Brain microvascular endothelial cell (primary cell): ENCODE data around the gene PPP3R1.

Source experiments
- DNase-seq: peaks from one replicate; pipeline ENCODE4 v3.0.0-alpha.2; 2020
- H3K27ac ChIP-seq: fragments of 250-450 bp; sonication (Bioruptor Pico); 2 replicates; pipeline ENCODE4 v1.5.1; 2020; ENCODE audit warnings: mild to moderate bottlenecking, moderate library complexity
- H3K27me3 ChIP-seq: fragments of 250-450 bp; sonication (Bioruptor Pico); replicated peaks from 2 replicates; pipeline ENCODE4 v1.5.1; 2020; ENCODE audit warnings: mild to moderate bottlenecking
- H3K36me3 ChIP-seq: fragments of 250-450 bp; sonication (Bioruptor Pico); replicated peaks from 2 replicates; pipeline ENCODE4 v1.5.1; 2020; ENCODE audit warnings: mild to moderate bottlenecking
- H3K4me3 ChIP-seq: 2 replicates; pipeline ENCODE4 v1.5.1; 2011; ENCODE audit warnings: low read depth, mild to moderate bottlenecking, control low read depth, low read length, moderate library complexity
- CTCF ChIP-seq: IDR thresholded peaks from 2 replicates; pipeline ENCODE4 v1.5.1; 2011; ENCODE audit warnings: low read depth, mild to moderate bottlenecking, moderate library complexity, low read length, control low read depth, inconsistent platforms; ENCODE audit errors: missing control alignments
- in situ Hi-C: cut with HindIII; loops from 2 replicates; pipeline ENCODE4 v1.10.0; 2017; ENCODE audit warnings: low sequenced_read_pairs, low pct_ligation_motif_present

PPP3R1 gene

DNA sequence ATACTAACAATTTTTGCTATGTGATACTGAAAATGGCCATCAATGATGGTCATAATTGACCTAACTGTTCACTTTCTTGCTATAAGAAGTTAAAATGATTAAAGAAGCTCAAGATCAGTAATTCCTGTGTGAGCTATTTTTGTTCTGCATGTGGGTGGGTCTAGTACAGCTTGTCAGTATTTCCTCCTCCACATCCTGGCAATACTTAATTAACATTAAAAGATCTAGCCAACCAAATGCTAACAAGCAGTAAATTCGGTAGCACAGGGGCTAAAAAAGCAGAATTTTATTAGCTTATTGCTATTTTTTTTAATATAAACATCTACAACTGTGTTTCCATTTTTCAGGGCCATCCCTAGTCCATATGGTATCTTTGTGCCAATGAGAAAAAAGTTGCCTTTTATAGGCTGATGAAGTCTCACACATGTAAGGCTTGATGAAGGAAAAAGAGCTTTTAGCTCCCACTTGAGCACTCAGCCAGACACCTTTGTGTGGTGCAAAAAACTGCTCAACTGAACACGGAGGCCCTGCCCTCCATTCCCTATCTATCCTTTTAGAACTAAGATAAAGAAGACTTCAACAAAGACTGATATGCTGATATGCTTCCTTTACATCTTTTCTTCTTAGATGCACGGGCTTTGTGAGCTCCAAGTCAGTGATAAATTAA, 99.5 kb downstream of the PPP3R1 start:
- DNase-seq: no peak

GRCh38 chr2:68151037-68151436, 101.3 kb downstream of the PPP3R1 start:
- H3K36me3 ChIP-seq: no peaks in the 10 kb centered on the region
- H3K27ac ChIP-seq: no peak overlapping the region
- no peaks in the 10 kb centered on the region for H3K27me3 ChIP-seq
- no peak for DNase-seq
- in situ Hi-C loops: no loop called here
- no peak overlapping the region for H3K4me3 ChIP-seq
- TF ChIP-seq CTCF: no peak

More for the DNA sequence above, 99.5 kb downstream of the PPP3R1 start:
- Histone ChIP-seq H3K4me3 (no peak overlapping the region), H3K36me3 (no peaks in the 10 kb centered on the region), H3K27me3 (no peaks in the 10 kb centered on the region), H3K27ac (no peak overlapping the region)
- in situ Hi-C loops: no loop called here
- TF ChIP-seq CTCF: no peak

- Histone ChIP-seq H3K4me3 (no peak overlapping the region), H3K27me3 (no peaks in the 10 kb centered on the region), H3K27ac (no peak overlapping the region), H3K36me3 (no peaks in the 10 kb centered on the region)
- TF ChIP-seq CTCF: no peak
- in situ Hi-C loops: no loop called here
- no peak for DNase-seq
Observed at GRCh38 chr2:68141875-68142274, 110.5 kb downstream of the PPP3R1 start.

- Histone ChIP-seq H3K36me3 (peaks cover 5% of the 10 kb centered on the region), H3K27ac (no peak overlapping the region), H3K27me3 (no peaks in the 10 kb centered on the region), H3K4me3 (no peak overlapping the region)
- no peak for DNase-seq
- no peak for TF ChIP-seq CTCF
- in situ Hi-C loops: no loop called here
Observed at GRCh38 chr2:68135448-68136320, 116.6 kb downstream of the PPP3R1 start.

- TF ChIP-seq CTCF: no peak
- no peak overlapping the region for H3K27ac ChIP-seq
- in situ Hi-C loops: no loop called here
Observed at GRCh38 chr2:68134554-68134953, 117.8 kb downstream of the PPP3R1 start.

More at GRCh38 chr2:68134554-68134953, 117.8 kb downstream of the PPP3R1 start:
- Histone ChIP-seq H3K4me3 (no peak overlapping the region), H3K36me3 (peaks cover 5% of the 10 kb centered on the region), H3K27me3 (no peaks in the 10 kb centered on the region)
- no peak for DNase-seq
